Keratinocyte (primary cell): ENCODE data around the gene GYPE. TPM values are rescaled to one million over a fixed set of nuclear protein-coding genes. Genes with fewer than 3 reads are reported as not detected.
"Not testable (repeated sequence)": the region's sequence is repeated elsewhere in the genome, so short reads cannot be mapped to it uniquely, and the experiment has no call there.

Experiments
- DNase-seq: peaks from one replicate; pipeline ENCODE4 v3.0.0-alpha.2; 2011; ENCODE audit warnings: low read depth, missing footprints, low spot score
- FAIRE-seq: peaks from 2 replicates; lab custom pipeline; 2011; peaks lifted over from hg19 to GRCh38; lab: Jason Lieb, UNC
- H2AFZ ChIP-seq: 2 replicates; pipeline ENCODE4 v1.6.0; 2012; ENCODE audit warnings: low read length, control low read depth, inconsistent platforms; ENCODE audit not compliant: control insufficient read depth
- H3K27ac ChIP-seq: 2 replicates; pipeline ENCODE4 v1.5.1; 2011; ENCODE audit warnings: low read length; ENCODE audit not compliant: control insufficient read depth, insufficient read depth
- H3K27me3 ChIP-seq: 3 replicates; pipeline ENCODE4 v1.6.0; 2011; ENCODE audit warnings: low read length; ENCODE audit not compliant: control insufficient read depth, insufficient read depth; ENCODE audit errors: extremely low read depth
- H3K36me3 ChIP-seq, 2 experiments: 2 replicates in 1 of 2; 3 replicates in 1 of 2; pipeline ENCODE4 v1.5.1; 2011; ENCODE audit warnings: low read length in 2 of 2, mild to moderate bottlenecking in 1 of 2; ENCODE audit not compliant: control insufficient read depth in 2 of 2, insufficient read depth in 2 of 2; ENCODE audit errors: extremely low read depth in 1 of 2
- H3K4me1 ChIP-seq: 3 replicates; pipeline ENCODE4 v1.5.1; 2011; ENCODE audit warnings: low read length; ENCODE audit not compliant: control insufficient read depth, insufficient read depth; ENCODE audit errors: extremely low read depth
- H3K4me2 ChIP-seq: 3 replicates; pipeline ENCODE4 v1.6.0; 2011; ENCODE audit warnings: low read depth, low read length; ENCODE audit not compliant: control insufficient read depth, insufficient read depth; ENCODE audit errors: extremely low read depth
- H3K4me3 ChIP-seq, 3 experiments: fragments of 200-600 bp in 1 of 3; sonication (generic) in 1 of 3; 2 replicates in 2 of 3; 3 replicates in 1 of 3; pipeline ENCODE4 v1.5.1; 2011 to 2016; ENCODE audit warnings: low read length in 3 of 3, mild to moderate bottlenecking in 3 of 3, control low read depth in 2 of 3, inconsistent platforms in 1 of 3, low read depth in 1 of 3, mixed read lengths in 1 of 3, mixed run types in 1 of 3, moderate library complexity in 1 of 3; ENCODE audit not compliant: control insufficient read depth in 2 of 3, insufficient read depth in 2 of 3; ENCODE audit errors: extremely low read depth in 1 of 3
- H3K79me2 ChIP-seq: 2 replicates; pipeline ENCODE4 v1.6.0; 2012; ENCODE audit warnings: low read length; ENCODE audit not compliant: control insufficient read depth, insufficient read depth
- H3K9ac ChIP-seq: 3 replicates; pipeline ENCODE4 v1.6.0; 2011; ENCODE audit warnings: low read length; ENCODE audit not compliant: control insufficient read depth, insufficient read depth; ENCODE audit errors: extremely low read depth
- H3K9me1 ChIP-seq: 3 replicates; pipeline ENCODE4 v1.6.0; 2011; ENCODE audit warnings: low read length; ENCODE audit not compliant: control insufficient read depth, insufficient read depth; ENCODE audit errors: extremely low read depth
- H3K9me3 ChIP-seq: 2 replicates; pipeline ENCODE4 v1.5.1; 2012; ENCODE audit warnings: low read depth, low read length; ENCODE audit not compliant: control insufficient read depth
- H4K20me1 ChIP-seq: 3 replicates; pipeline ENCODE4 v1.6.0; 2011; ENCODE audit warnings: low read length; ENCODE audit not compliant: control insufficient read depth, insufficient read depth; ENCODE audit errors: extremely low read depth
- dilution Hi-C: fragments of 300-500 bp; cut with MboI; formaldehyde crosslinking; loops from one replicate; pipeline ENCODE4 v1.7.0; 2020; ENCODE audit warnings: low sequenced_read_pairs; ENCODE audit not compliant: extremely low pct_ligation_motif_present
- polyA plus RNA-seq, 5 experiments: library from polyadenylated mRNA; depleted of rRNA in 3 of 5; stranded (reverse) in 3 of 5; stranded (forward) in 1 of 5; unstranded in 1 of 5; fragments of >200 nt; gene quantifications; 1 replicate in 1 of 5; 2 replicates in 3 of 5; 3 replicates in 1 of 5; pipeline versions ENCODE4 v1.2.1 to v1.2.3, GENCODE V29; 2011 to 2012; ENCODE audit warnings: missing spikeins in 2 of 5, low read depth in 1 of 5, low replicate concordance in 1 of 5

GYPE gene
- polyA plus RNA-seq, 1 donor (not counting 4 experiments of a cell fraction or from before 2014, with no cell fraction given), result not detected

DNA sequence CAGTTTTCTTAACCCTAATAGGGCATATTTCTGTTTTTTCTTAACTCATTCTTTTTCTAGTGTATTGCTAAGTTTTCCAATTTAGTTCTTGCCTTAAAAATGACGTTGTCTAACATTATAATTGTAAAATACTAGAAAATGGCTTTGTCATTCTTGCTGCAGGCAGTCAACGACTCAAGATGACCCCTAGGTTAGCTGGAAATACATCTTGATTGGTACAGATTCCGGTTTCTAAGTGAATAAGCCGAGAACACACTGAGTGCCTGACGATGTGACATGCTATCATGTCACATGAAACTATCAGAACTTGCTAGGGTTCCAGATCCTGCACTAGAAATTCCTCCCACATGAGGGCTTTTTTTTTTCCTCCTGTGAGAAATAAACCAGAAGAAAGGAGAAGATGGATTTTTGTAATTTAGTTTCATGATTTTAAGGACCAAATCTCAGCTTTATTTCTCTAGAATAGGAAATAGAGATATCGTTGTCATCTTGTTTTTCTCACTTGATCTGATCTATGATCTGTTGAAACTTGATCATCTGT lies 49.3 kb downstream of the GYPE start:
- H2AFZ ChIP-seq, dilution Hi-C loops, H4K20me1 ChIP-seq, H3K36me3 ChIP-seq, H3K27me3 ChIP-seq, H3K79me2 ChIP-seq, H3K9ac ChIP-seq, H3K9me3 ChIP-seq, H3K4me1 ChIP-seq, H3K4me2 ChIP-seq, H3K4me3 ChIP-seq, H3K27ac ChIP-seq, H3K9me1 ChIP-seq, DNase-seq, FAIRE-seq: not testable (repeated sequence)

DNA sequence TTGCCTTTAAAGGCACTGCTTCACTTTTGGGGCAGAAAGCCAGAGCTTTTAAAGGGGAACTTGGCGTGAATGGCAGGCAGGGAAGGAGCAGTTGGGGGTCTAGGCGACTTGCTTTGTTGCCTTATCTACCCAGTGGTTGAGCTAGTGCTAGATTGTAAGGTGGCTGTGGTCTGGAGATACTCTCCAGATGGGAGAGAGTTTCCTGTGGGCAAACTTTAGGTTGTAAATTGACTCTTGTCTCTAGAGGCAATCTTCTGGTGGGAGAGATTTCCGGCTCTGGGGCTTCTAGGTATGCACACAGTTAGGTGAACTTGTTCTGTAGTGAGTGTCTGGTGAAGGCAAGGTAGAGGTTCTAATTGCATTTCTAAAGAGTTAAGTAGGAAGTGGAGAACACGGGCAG lies 50.7 kb downstream of the GYPE start:
- H3K4me1 ChIP-seq, H3K36me3 ChIP-seq, H2AFZ ChIP-seq, dilution Hi-C loops, H4K20me1 ChIP-seq, H3K4me3 ChIP-seq, H3K9ac ChIP-seq, FAIRE-seq, H3K79me2 ChIP-seq, H3K27ac ChIP-seq, H3K9me3 ChIP-seq, H3K27me3 ChIP-seq, H3K4me2 ChIP-seq, H3K9me1 ChIP-seq, DNase-seq: not testable (repeated sequence)

DNA sequence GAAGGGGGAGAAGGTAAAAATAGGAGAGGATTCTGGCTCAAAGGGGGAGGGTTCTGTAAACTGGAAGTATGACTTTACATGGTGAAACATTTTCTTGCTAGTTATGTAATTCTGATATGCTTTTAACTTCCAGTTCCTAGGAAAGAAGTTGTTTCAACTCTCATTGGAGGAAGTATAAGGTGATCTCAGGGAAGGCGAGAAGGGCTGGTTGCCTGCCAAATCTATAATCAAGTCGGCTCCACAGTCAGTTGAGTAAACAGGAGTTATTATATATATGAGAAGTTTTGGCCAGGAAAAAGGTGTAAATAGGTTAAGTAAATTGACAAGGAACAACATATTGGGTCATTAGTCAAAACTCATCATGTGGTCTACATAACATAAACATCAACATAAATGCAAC lies 56.1 kb downstream of the GYPE start:
- H3K27ac ChIP-seq, H3K9ac ChIP-seq, H3K9me1 ChIP-seq, H3K79me2 ChIP-seq, H4K20me1 ChIP-seq, H3K36me3 ChIP-seq, H3K27me3 ChIP-seq, H2AFZ ChIP-seq, dilution Hi-C loops, H3K4me3 ChIP-seq, H3K4me1 ChIP-seq, FAIRE-seq, H3K4me2 ChIP-seq, H3K9me3 ChIP-seq, DNase-seq: not testable (repeated sequence)

DNA sequence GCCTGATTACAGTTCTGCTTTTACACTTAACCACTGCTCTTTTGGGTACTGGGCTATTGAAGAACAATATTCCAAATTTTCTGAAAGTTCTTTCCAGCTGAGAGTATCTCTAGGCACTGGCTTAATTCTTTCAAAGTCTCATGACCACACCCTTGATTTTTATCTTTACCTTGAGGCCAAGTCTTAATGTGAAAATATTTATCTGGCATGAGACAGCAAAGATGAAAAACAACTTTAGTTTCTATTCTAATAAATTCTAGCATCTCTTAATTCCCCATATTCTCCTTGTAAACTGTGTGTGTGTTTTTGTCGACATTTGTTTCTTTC lies 61.9 kb downstream of the GYPE start:
- dilution Hi-C loops, H3K36me3 ChIP-seq: not testable (repeated sequence)

DNA sequence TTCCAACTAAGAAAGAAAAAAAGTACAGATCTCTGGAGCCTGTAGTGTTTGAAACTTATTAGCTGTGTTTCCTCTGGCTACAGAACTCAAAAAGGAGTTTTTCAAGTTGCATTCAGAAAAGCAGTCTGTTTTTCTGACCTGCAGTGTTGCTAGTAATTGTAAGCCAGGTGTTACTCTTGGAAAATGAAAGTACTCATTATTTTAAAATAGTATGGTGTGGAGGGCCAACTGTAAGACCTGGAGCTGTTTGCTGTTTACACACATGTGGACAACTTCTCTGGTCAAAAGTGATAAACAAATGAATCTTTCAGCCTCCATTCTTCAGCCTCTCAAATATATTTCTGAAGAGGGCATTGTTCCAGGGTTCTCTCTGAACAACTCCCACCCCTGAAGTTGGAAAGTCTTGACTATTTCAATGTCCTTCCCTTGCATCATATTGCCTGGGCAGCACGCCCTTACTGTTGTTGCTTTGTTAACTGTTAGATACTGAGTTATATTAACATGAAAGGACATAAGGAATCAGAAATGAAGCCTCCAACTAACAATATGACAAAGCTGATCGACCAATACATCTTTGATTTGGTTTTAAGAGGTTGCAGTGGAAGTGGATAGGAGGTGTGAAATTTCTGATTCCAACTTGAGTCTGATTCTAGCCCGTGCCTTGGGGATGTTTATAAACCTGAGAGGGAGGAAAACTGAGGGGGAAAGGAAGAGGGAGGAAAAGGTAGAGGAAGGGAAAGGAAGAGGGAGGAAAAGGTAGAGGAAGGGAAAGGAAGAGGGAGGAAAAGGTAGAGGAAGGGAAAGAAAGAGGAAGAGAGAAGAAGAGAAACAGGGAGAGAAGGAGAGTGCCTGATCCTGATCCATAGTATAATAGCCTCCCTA lies 62.5 kb downstream of the GYPE start:
- H3K4me1 ChIP-seq, H3K9me3 ChIP-seq, H3K9ac ChIP-seq, H3K27ac ChIP-seq, dilution Hi-C loops, H3K27me3 ChIP-seq, FAIRE-seq, H3K36me3 ChIP-seq, H3K9me1 ChIP-seq, H3K4me3 ChIP-seq, H3K79me2 ChIP-seq, H2AFZ ChIP-seq, H4K20me1 ChIP-seq, DNase-seq, H3K4me2 ChIP-seq: not testable (repeated sequence)

More for the DNA sequence above, 61.9 kb downstream of the GYPE start:
- H3K79me2 ChIP-seq, H3K9me1 ChIP-seq, H3K9me3 ChIP-seq, H3K9ac ChIP-seq, DNase-seq, H3K27ac ChIP-seq, H3K4me3 ChIP-seq, H3K4me1 ChIP-seq, H3K4me2 ChIP-seq, H2AFZ ChIP-seq, FAIRE-seq, H4K20me1 ChIP-seq, H3K27me3 ChIP-seq: not testable (repeated sequence)
